IMR-90 (cell line): ENCODE data around the gene TCF7. TPM values are rescaled to one million over a fixed set of nuclear protein-coding genes. Genes with fewer than 3 reads are reported as not detected.

ENCODE experiments used
- ATAC-seq: fragments of 200-7000 bp; cut with Tn5 transposase; 2 replicates; pipeline ENCODE4 v1.9.1; 2020; ENCODE audit warnings: low read depth, mild to moderate bottlenecking, moderate library complexity
- BruUV-seq: library from RNA; stranded (reverse); fragments of 400-500 nt; replicated peaks from 2 replicates; lab custom pipeline; 2021; lab: Mats Ljungman, UMichigan
- CTCF ChIA-PET: fragments of 300-600 bp; formaldehyde crosslinking; extraction: SDS; loops from one replicate; lab custom pipeline; 2021; ENCODE audit warnings: antibody characterized with exemption; lab: Yijun Ruan, JAX
- POLR2A ChIA-PET: fragments of 300-600 bp; sonication (Branson Sonifier 250); formaldehyde crosslinking; loops from one replicate; lab custom pipeline; 2022; ENCODE audit warnings: antibody characterized with exemption; ENCODE audit not compliant: unreplicated experiment; lab: Charles Lee
- DNase-seq: peaks from one replicate; pipeline ENCODE4 v3.0.0; 2013
- H2AFZ ChIP-seq: replicated peaks from 2 replicates; pipeline ENCODE3; 2013; ENCODE audit warnings: low read length, mild to moderate bottlenecking; ENCODE audit not compliant: poor library complexity
- H2AK5ac ChIP-seq: 2 replicates; pipeline ENCODE4 v1.6.1; 2013; ENCODE audit warnings: low read depth, low read length, inconsistent platforms
- H2AK9ac ChIP-seq: replicated peaks from 2 replicates; pipeline ENCODE3; 2013; ENCODE audit warnings: mild to moderate bottlenecking, low read depth, low read length, moderate library complexity; ENCODE audit not compliant: poor library complexity
- H2BK120ac ChIP-seq: 2 replicates; pipeline ENCODE4 v1.6.1; 2013; ENCODE audit warnings: low read depth, low read length, inconsistent platforms
- H2BK15ac ChIP-seq: 3 replicates; pipeline ENCODE4 v1.6.1; 2013; ENCODE audit warnings: low read depth, low read length, inconsistent platforms
- H2BK20ac ChIP-seq: 2 replicates; pipeline ENCODE4 v1.6.1; 2013; ENCODE audit warnings: low read depth, mild to moderate bottlenecking, inconsistent platforms, low read length, moderate library complexity
- H2BK5ac ChIP-seq: 2 replicates; pipeline ENCODE4 v1.6.1; 2013; ENCODE audit warnings: mild to moderate bottlenecking, low read depth, low read length, inconsistent platforms; ENCODE audit not compliant: poor library complexity, severe bottlenecking
- H3K14ac ChIP-seq: replicated peaks from 2 replicates; pipeline ENCODE4 v1.6.1; 2013; ENCODE audit warnings: low read depth, low read length, inconsistent platforms
- H3K18ac ChIP-seq: 2 replicates; pipeline ENCODE4 v1.6.1; 2013; ENCODE audit warnings: low read depth, low read length, control low read depth
- H3K23ac ChIP-seq: 2 replicates; pipeline ENCODE4 v1.6.1; 2013; ENCODE audit warnings: low read depth, low read length, inconsistent platforms
- H3K27ac ChIP-seq: 2 replicates; pipeline ENCODE4 v1.5.1; 2013; ENCODE audit warnings: mild to moderate bottlenecking, control low read depth, low read length; ENCODE audit not compliant: insufficient read depth
- H3K27me3 ChIP-seq: 2 replicates; pipeline ENCODE4 v1.6.1; 2013; ENCODE audit warnings: low read length; ENCODE audit not compliant: control insufficient read depth, insufficient read depth
- H3K36me3 ChIP-seq: 2 replicates; pipeline ENCODE4 v1.6.1; 2013; ENCODE audit warnings: low read length, mixed read lengths; ENCODE audit not compliant: control insufficient read depth, insufficient read depth
- H3K4ac ChIP-seq: 2 replicates; pipeline ENCODE4 v1.6.1; 2013; ENCODE audit warnings: low read depth, low read length, inconsistent platforms
- H3K4me1 ChIP-seq: 2 replicates; pipeline ENCODE4 v1.6.1; 2013; ENCODE audit warnings: low read length, mixed read lengths; ENCODE audit not compliant: control insufficient read depth, insufficient read depth
- H3K4me2 ChIP-seq: 2 replicates; pipeline ENCODE4 v1.6.1; 2013; ENCODE audit warnings: low read depth, mild to moderate bottlenecking, control low read depth, low read length, moderate library complexity
- H3K4me3 ChIP-seq: 2 replicates; pipeline ENCODE4 v1.5.1; 2013; ENCODE audit warnings: low read depth, mild to moderate bottlenecking, control low read depth, low read length, moderate library complexity; ENCODE audit not compliant: insufficient read depth
- H3K56ac ChIP-seq: 2 replicates; pipeline ENCODE4 v1.6.1; 2013; ENCODE audit warnings: low read length, inconsistent platforms; ENCODE audit not compliant: insufficient read depth; ENCODE audit errors: extremely low read depth
- H3K79me1 ChIP-seq, 2 experiments: 2 replicates each; pipeline ENCODE4 v1.6.1; 2013; ENCODE audit warnings: low read length in 2 of 2, inconsistent platforms in 1 of 2, low read depth in 1 of 2
- H3K9ac ChIP-seq: 2 replicates; pipeline ENCODE4 v1.6.1; 2013; ENCODE audit warnings: low read depth, low read length, control low read depth
- H3K9me1 ChIP-seq: 2 replicates; pipeline ENCODE4 v1.6.1; 2013; ENCODE audit warnings: low read length, inconsistent platforms; ENCODE audit not compliant: insufficient read depth
- H3K9me3 ChIP-seq: 2 replicates; pipeline ENCODE4 v1.6.1; 2013; ENCODE audit warnings: low read length; ENCODE audit not compliant: control insufficient read depth, insufficient read depth
- H4K20me1 ChIP-seq: 2 replicates; pipeline ENCODE4 v1.6.1; 2013; ENCODE audit warnings: low read length, inconsistent platforms; ENCODE audit not compliant: insufficient read depth
- H4K5ac ChIP-seq: 2 replicates; pipeline ENCODE4 v1.6.1; 2013; ENCODE audit warnings: mild to moderate bottlenecking, low read depth, low read length, control low read depth
- H4K8ac ChIP-seq, 2 experiments: 2 replicates each; pipeline ENCODE4 v1.6.1; 2013; ENCODE audit warnings: low read depth in 2 of 2, low read length in 2 of 2, control low read depth in 1 of 2, inconsistent platforms in 1 of 2
- H4K91ac ChIP-seq: 2 replicates; pipeline ENCODE4 v1.6.1; 2013; ENCODE audit warnings: low read depth, low read length, inconsistent platforms; ENCODE audit not compliant: insufficient read depth
- BHLHE40 ChIP-seq: fragments of 150-350 bp; IDR thresholded peaks from 2 replicates; pipeline ENCODE4 v1.6.1; 2016; ENCODE audit warnings: mild to moderate bottlenecking, low read depth, low read length
- CEBPB ChIP-seq: IDR thresholded peaks from 2 replicates; pipeline ENCODE4 v1.6.1; 2012; ENCODE audit warnings: low read depth, low read length, improper control_type of control experiment
- CHD1 ChIP-seq: IDR thresholded peaks from 2 replicates; pipeline ENCODE4 v1.6.1; 2012; ENCODE audit warnings: low read depth, low read length, improper control_type of control experiment
- FOS ChIP-seq: fragments of 150-350 bp; IDR thresholded peaks from 2 replicates; pipeline ENCODE4 v1.6.1; 2016; ENCODE audit warnings: low read depth, low read length
- MAFK ChIP-seq: IDR thresholded peaks from 2 replicates; pipeline ENCODE4 v1.6.1; 2012; ENCODE audit warnings: low read depth, low read length, improper control_type of control experiment
- MAZ ChIP-seq: IDR thresholded peaks from 2 replicates; pipeline ENCODE4 v1.6.1; 2012; ENCODE audit warnings: low read depth, mild to moderate bottlenecking, low read length, improper control_type of control experiment, moderate library complexity, borderline replicate concordance
- MXI1 ChIP-seq: IDR thresholded peaks from 2 replicates; pipeline ENCODE4 v1.6.1; 2012; ENCODE audit warnings: low read depth, mild to moderate bottlenecking, low read length, moderate library complexity, borderline replicate concordance
- NFE2L2 ChIP-seq: fragments of 150-350 bp; IDR thresholded peaks from 2 replicates; pipeline ENCODE4 v1.6.1; 2016; ENCODE audit warnings: low read depth, mild to moderate bottlenecking, low read length
- RAD21 ChIP-seq: IDR thresholded peaks from 2 replicates; pipeline ENCODE4 v1.6.1; 2012; ENCODE audit warnings: low read length, improper control_type of control experiment
- RCOR1 ChIP-seq: IDR thresholded peaks from 2 replicates; pipeline ENCODE4 v1.6.1; 2012; ENCODE audit warnings: mild to moderate bottlenecking, low read length, improper control_type of control experiment; ENCODE audit not compliant: insufficient replicate concordance
- WGBS, 2 experiments: methylation state at CpG; one replicate each; pipeline versions ENCODE4 v1.1.5 to v1.1.7; 2013; ENCODE audit warnings: missing lambda C conversion rate in 2 of 2; ENCODE audit not compliant: insufficient read length in 1 of 2; ENCODE audit errors: extremely low coverage in 2 of 2; 5-methylcytosine and 5-hydroxymethylcytosine counted together
- dilution Hi-C: fragments of 300-500 bp; cut with HindIII; formaldehyde crosslinking; loops from one replicate; pipeline ENCODE4 v1.14.3; 2018; ENCODE audit warnings: low sequenced_read_pairs; ENCODE audit not compliant: unreplicated experiment
- in situ Hi-C: fragments of 300-500 bp; cut with MboI; formaldehyde crosslinking; loops from 3 replicates; pipeline ENCODE4 v1.14.3; 2019; ENCODE audit warnings: low sequenced_read_pairs, inconsistent platforms, mixed read lengths
- intact Hi-C: fragments of 100-400 bp; cut with micrococcal nuclease; formaldehyde crosslinking; loops from 2 replicates; pipeline ENCODE4 v1.10.0; 2022
- polyA plus RNA-seq, 3 experiments: library from polyadenylated mRNA; depleted of rRNA; stranded (reverse); fragments of >200 nt; gene quantifications; 2 replicates each; pipeline ENCODE4 v1.2.3, GENCODE V29; 2012; ENCODE audit warnings: low replicate concordance in 1 of 3
- total RNA-seq: library from RNA; depleted of rRNA; stranded (reverse); fragments of >200 nt; gene quantifications from 2 replicates; pipeline ENCODE4 v1.2.3, GENCODE V29; 2012
- TF ChIP-seq, protein P1 (sequence below): fragments of 150-350 bp; IDR thresholded peaks from 2 replicates; pipeline ENCODE4 v1.6.1; 2016; ENCODE audit warnings: low read depth, mild to moderate bottlenecking, low read length, moderate library complexity, borderline replicate concordance
- TF ChIP-seq, protein P2 (sequence below): conservative IDR thresholded peaks from 2 replicates; pipeline ENCODE4 v1.5.1; 2012; ENCODE audit warnings: mild to moderate bottlenecking, low read depth, low read length, improper control_type of control experiment

The TCF7 gene
- total and polyA plus RNA-seq, 2 of the 4 experiments (the other 2 are of a cell fraction): 1.3 to 3.4 TPM

DNA sequence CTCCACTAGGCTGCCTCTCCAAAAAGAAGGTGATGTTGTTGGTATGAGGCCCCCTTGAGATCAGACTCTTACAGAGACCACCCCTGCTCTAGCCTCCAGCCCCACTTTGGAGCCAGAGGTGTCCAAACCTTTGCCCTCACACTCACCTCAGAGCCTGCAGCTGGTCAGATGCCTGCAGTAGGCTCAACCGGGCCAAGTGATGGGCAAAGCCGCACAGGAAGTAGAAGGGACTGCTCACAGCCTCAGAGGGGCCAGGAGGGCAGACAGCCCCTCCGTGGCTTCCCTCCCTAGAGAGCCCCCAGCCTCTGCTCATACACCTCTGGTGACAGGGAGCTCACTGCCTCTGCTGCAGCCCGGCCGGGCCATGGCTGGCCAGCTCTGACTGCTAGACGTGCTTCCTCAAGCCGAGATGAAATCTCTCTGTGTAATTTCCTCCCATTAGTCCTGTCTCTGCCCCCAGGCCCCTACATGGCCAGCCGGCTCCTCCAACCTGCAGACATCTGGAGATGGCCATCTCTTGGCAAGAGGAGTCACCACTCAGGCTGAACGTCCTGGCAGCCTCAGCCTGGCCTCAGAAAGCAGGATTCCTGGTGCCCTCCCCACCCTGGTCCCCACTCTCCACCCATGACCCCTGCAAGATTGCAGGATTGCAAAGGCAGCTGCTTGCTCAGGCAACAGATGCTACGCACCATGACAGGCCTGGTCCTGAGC is 7.3 kb upstream of the TCF7 start:
- H3K9me3 ChIP-seq: no peaks in the 10 kb centered on the region
- H4K8ac ChIP-seq: no peak overlapping the region
- no peak overlapping the region for H3K9ac ChIP-seq
- H4K5ac ChIP-seq: no peak overlapping the region
- ChIA-PET CTCF (no interaction called here), POLR2A (no interaction called here)
- ATAC-seq (no peak), DNase-seq (no peak)
- dilution Hi-C loops: no loop called here
- no peak overlapping the region for H4K91ac ChIP-seq
- TF ChIP-seq FOS (no peak), RCOR1 (no peak), MXI1 (no peak), MAFK (no peak), CEBPB (no peak), CHD1 (no peak), NFE2L2 (no peak), RAD21 (no peak), MAZ (no peak), BHLHE40 (no peak)
- TF ChIP-seq, protein P1, sequence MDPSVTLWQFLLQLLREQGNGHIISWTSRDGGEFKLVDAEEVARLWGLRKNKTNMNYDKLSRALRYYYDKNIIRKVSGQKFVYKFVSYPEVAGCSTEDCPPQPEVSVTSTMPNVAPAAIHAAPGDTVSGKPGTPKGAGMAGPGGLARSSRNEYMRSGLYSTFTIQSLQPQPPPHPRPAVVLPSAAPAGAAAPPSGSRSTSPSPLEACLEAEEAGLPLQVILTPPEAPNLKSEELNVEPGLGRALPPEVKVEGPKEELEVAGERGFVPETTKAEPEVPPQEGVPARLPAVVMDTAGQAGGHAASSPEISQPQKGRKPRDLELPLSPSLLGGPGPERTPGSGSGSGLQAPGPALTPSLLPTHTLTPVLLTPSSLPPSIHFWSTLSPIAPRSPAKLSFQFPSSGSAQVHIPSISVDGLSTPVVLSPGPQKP: no peak
- TF ChIP-seq, protein P2, sequence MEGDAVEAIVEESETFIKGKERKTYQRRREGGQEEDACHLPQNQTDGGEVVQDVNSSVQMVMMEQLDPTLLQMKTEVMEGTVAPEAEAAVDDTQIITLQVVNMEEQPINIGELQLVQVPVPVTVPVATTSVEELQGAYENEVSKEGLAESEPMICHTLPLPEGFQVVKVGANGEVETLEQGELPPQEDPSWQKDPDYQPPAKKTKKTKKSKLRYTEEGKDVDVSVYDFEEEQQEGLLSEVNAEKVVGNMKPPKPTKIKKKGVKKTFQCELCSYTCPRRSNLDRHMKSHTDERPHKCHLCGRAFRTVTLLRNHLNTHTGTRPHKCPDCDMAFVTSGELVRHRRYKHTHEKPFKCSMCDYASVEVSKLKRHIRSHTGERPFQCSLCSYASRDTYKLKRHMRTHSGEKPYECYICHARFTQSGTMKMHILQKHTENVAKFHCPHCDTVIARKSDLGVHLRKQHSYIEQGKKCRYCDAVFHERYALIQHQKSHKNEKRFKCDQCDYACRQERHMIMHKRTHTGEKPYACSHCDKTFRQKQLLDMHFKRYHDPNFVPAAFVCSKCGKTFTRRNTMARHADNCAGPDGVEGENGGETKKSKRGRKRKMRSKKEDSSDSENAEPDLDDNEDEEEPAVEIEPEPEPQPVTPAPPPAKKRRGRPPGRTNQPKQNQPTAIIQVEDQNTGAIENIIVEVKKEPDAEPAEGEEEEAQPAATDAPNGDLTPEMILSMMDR: no peak
- no peaks in the 10 kb centered on the region for H3K4me1 ChIP-seq
- H3K36me3 ChIP-seq: no peaks in the 10 kb centered on the region
- H2AK5ac ChIP-seq: no peak overlapping the region
- no peaks in the 10 kb centered on the region for H4K20me1 ChIP-seq
- no peak overlapping the region for H3K56ac ChIP-seq
- 94% methylated on average over 6 of the region's 10 CpGs; no CpG with 5 or more reads in 1 of the 2 experiments for WGBS, 2 experiments
- no peaks in the 10 kb centered on the region for H3K79me1 ChIP-seq
- no peak overlapping the region for H2AFZ ChIP-seq
- H2BK15ac ChIP-seq: no peak overlapping the region
- no peak overlapping the region for H3K23ac ChIP-seq
- H3K14ac ChIP-seq: no peak overlapping the region
- in situ Hi-C loops: no loop called here
- no TSS peak for BruUV-seq
- H3K27me3 ChIP-seq: peaks cover 6% of the 10 kb centered on the region; the same call in 1 of the 2 replicates
- H3K4me3 ChIP-seq: no peak overlapping the region
- no peak overlapping the region for H3K18ac ChIP-seq
- H3K9me1 ChIP-seq: no peaks in the 10 kb centered on the region
- H2BK20ac ChIP-seq: no peak overlapping the region
- H3K27ac ChIP-seq: no peak overlapping the region
- no peak overlapping the region for H2AK9ac ChIP-seq
- H2BK120ac ChIP-seq: no peak overlapping the region
- H2BK5ac ChIP-seq: no peak overlapping the region
- no peak overlapping the region for H3K4ac ChIP-seq
- intact Hi-C loops: no loop called here
- H3K4me2 ChIP-seq: no peak overlapping the region
